ENCODE measurements around the gene PGAP3. TPM values are rescaled to one million over a fixed set of nuclear protein-coding genes. Genes with fewer than 3 reads are reported as not detected.

The PGAP3 gene
- total and polyA plus RNA-seq, 2 of the 4 experiments (the other 2 are of a cell fraction), result 4.3 to 9.8 TPM

DNA sequence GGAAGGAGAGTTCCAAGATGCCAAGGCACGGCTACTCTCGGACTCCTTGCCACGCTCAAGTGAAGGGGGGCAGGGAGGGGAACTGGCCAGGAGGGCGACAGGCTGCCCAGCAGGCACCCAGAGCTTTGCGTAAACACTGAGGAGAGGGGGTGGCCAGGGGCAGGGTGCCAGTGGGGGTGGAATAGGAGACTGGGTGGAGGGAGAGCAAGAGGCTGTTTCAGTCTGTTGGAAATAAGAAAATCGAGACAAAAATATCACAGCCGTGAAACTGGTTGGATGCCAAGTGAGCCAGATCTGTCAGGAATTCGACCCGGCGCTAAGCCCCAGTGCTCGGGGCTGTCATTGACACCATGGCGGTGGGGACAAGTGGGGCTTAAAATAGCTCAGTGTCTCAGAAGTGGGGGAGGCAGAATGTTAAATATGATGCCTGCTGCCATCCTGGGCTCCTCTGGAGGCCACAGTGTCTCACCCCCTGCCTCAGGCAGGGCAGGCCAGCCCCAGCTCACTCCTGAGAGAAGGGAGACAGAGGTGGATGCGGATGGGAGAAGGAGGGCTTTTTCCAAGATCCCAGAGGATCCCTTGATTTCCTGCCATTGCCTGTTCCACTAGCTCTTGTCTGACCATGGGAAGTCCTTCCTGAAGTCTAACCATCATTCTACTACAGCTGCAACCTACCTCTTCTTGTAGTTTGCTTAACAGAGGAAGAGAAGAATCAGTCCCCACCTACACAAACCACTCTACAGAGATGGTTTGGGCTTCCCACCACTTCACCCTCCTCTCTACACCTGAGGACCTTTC lies 10.1 kb downstream of the PGAP3 start (continued):
- TF ChIP-seq MXI1 (IDR thresholded peaks at IDR 0.05; ENCODE audit: borderline replicate concordance, low read depth, low read length), result no peak
- TF ChIP-seq, protein P1, sequence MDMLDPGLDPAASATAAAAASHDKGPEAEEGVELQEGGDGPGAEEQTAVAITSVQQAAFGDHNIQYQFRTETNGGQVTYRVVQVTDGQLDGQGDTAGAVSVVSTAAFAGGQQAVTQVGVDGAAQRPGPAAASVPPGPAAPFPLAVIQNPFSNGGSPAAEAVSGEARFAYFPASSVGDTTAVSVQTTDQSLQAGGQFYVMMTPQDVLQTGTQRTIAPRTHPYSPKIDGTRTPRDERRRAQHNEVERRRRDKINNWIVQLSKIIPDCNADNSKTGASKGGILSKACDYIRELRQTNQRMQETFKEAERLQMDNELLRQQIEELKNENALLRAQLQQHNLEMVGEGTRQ (IDR thresholded peaks at IDR 0.05; ENCODE audit: low read depth, low read length), result no peak

DNA sequence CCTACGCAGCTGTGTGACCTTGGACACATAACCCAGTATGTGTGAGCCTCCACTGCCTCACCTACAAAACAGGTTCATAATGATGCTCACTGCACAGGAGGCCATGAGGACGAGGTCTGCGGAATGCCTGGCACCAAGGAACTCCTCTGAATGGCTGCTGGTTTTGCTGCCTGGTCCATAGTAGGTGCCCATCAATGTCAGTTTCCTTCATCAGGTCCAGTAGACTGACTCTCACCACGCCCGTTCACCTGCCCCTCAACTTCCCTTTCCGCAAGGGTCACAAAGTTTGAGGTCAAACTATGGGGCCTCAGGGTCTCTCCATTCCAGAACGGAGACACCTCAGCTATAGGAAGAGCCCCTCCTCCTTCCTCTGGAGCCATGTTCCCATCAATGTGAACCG lies 10.8 kb downstream of the PGAP3 start:
- H3K27me3 ChIP-seq (ENCODE audit: control insufficient read depth, insufficient read depth, low read length), result peaks cover 2% of the 10 kb centered on the region; the same call in 1 of the 2 replicates

More for the DNA sequence above, 10.8 kb downstream of the PGAP3 start:
- no peak overlapping the region for H2BK20ac ChIP-seq (ENCODE audit: low read depth, low read length)
- no peak overlapping the region for H3K18ac ChIP-seq (ENCODE audit: low read depth, low read length)
- H4K5ac ChIP-seq (ENCODE audit: low read depth, low read length), result no peak overlapping the region
- H2BK5ac ChIP-seq (ENCODE audit: low read depth, low read length, poor library complexity, severe bottlenecking), result no peak overlapping the region
- ChIA-PET CTCF (no interaction called here), POLR2A (ENCODE audit: unreplicated experiment) (no interaction called here)
- DNase-seq (no peak), ATAC-seq (ENCODE audit: low read depth) (no peak)
- dilution Hi-C loops (cut with HindIII; ENCODE audit: low sequenced_read_pairs, unreplicated experiment) (no loop called here), intact Hi-C loops (cut with micrococcal nuclease) (no loop called here), in situ Hi-C loops (cut with MboI; ENCODE audit: low sequenced_read_pairs) (no loop called here)
- peaks cover 5% of the 10 kb centered on the region; the same call in 1 of the 2 replicates for H3K36me3 ChIP-seq (ENCODE audit: control insufficient read depth, insufficient read depth, low read length)
- 83% methylated on average over 1 of the region's 8 CpGs; no CpG with 5 or more reads in 1 of the 2 experiments for WGBS, 2 experiments (ENCODE audit: extremely low coverage in 2 of 2, insufficient read length in 1 of 2)
- H3K4me2 ChIP-seq (ENCODE audit: low read depth, low read length), result no peak overlapping the region
- no peak overlapping the region for H2AFZ ChIP-seq (replicated peaks; ENCODE audit: low read length, poor library complexity)
- peaks cover 7% of the 10 kb centered on the region for H3K4me1 ChIP-seq (ENCODE audit: control insufficient read depth, insufficient read depth, low read length)
- H4K8ac ChIP-seq (ENCODE audit: low read depth in 2 of 2, low read length in 2 of 2), result no peak overlapping the region
- H3K4ac ChIP-seq (ENCODE audit: low read depth, low read length), result no peak overlapping the region
- H2AK9ac ChIP-seq (replicated peaks; ENCODE audit: low read depth, low read length, poor library complexity), result no peak overlapping the region
- no peak overlapping the region for H3K9ac ChIP-seq (ENCODE audit: low read depth, low read length)
- H2AK5ac ChIP-seq (ENCODE audit: low read depth, low read length), result no peak overlapping the region
- H2BK15ac ChIP-seq (ENCODE audit: low read depth, low read length), result no peak overlapping the region
- H3K27ac ChIP-seq (ENCODE audit: insufficient read depth, low read length), result no peak overlapping the region
- H3K9me3 ChIP-seq (ENCODE audit: control insufficient read depth, insufficient read depth, low read length), result no peaks in the 10 kb centered on the region
- H3K23ac ChIP-seq (ENCODE audit: low read depth, low read length), result no peak overlapping the region
- no peak overlapping the region for H3K56ac ChIP-seq (ENCODE audit: extremely low read depth, insufficient read depth, low read length)
- H3K79me1 ChIP-seq (ENCODE audit: low read depth in 1 of 2, low read length in 2 of 2), result no peaks in the 10 kb centered on the region
- no peak for TF ChIP-seq NFE2L2 (IDR thresholded peaks at IDR 0.05; ENCODE audit: low read depth, low read length)
- BruUV-seq (replicated peaks), result no TSS peak
- no peak overlapping the region for H2BK120ac ChIP-seq (ENCODE audit: low read depth, low read length)
- H3K14ac ChIP-seq (replicated peaks; ENCODE audit: low read depth, low read length), result no peak overlapping the region
- H4K20me1 ChIP-seq (ENCODE audit: insufficient read depth, low read length), result no peaks in the 10 kb centered on the region
- H3K4me3 ChIP-seq (ENCODE audit: insufficient read depth, low read depth, low read length), result no peak overlapping the region
- H4K91ac ChIP-seq (ENCODE audit: insufficient read depth, low read depth, low read length), result no peak overlapping the region
- peaks cover 7% of the 10 kb centered on the region; the same call in 1 of the 2 replicates for H3K9me1 ChIP-seq (ENCODE audit: insufficient read depth, low read length)

All from IMR-90 (cell line).